K562 (cell line): Measurements from ENCODE around the gene KCNJ10. TPM values are rescaled to one million over a fixed set of nuclear protein-coding genes. Genes with fewer than 3 reads are reported as not detected.
A peak's percentile ranks its signal among the peaks of the same experiment; 100 is the strongest.

Experiments
- BHLHE40 ChIP-seq: IDR thresholded peaks from 2 replicates; pipeline ENCODE4 v1.6.1; 2011; ENCODE audit warnings: low read length, improper control_type of control experiment
- CBX8 ChIP-seq: fragments of 200-600 bp; sonication (generic); IDR thresholded peaks from 2 replicates; pipeline ENCODE4 v1.6.1; 2012; ENCODE audit warnings: borderline replicate concordance, mixed run types, low read depth, mild to moderate bottlenecking, moderate library complexity, mixed read lengths, low read length, control low read depth, inconsistent platforms; ENCODE audit not compliant: poor library complexity, severe bottlenecking; ENCODE audit errors: extremely low read depth
- FOS ChIP-seq: IDR thresholded peaks from 3 replicates; pipeline ENCODE4 v1.6.1; 2011; ENCODE audit not compliant: insufficient read length; ENCODE audit errors: extremely low read depth
- HOXB6 ChIP-seq: fragments of 250-450 bp; sonication (Bioruptor Pico); IDR thresholded peaks from 2 replicates; pipeline ENCODE4 v1.5.1; 2022; ENCODE audit warnings: mild to moderate bottlenecking, borderline replicate concordance
- SLC30A9 ChIP-seq: fragments of 250-450 bp; sonication (Bioruptor Pico); IDR thresholded peaks from 2 replicates; pipeline ENCODE4 v1.8.0; 2022; ENCODE audit warnings: mild to moderate bottlenecking, moderate library complexity
- WHSC1 ChIP-seq: IDR thresholded peaks from one replicate; pipeline ENCODE4 v1.6.1; 2012; ENCODE audit warnings: low read length, control low read depth, inconsistent platforms
- ZNF239 ChIP-seq: fragments of 250-450 bp; sonication (Bioruptor Pico); IDR thresholded peaks from 2 replicates; pipeline ENCODE4 v1.4.0; 2020; ENCODE audit warnings: mild to moderate bottlenecking
- polyA plus RNA-seq, 8 experiments: library from polyadenylated mRNA; depleted of rRNA in 4 of 8; stranded (reverse) in 5 of 8; unstranded in 3 of 8; fragments of >200 nt; fragmentation: Nextera tagmentation in 2 of 8; fragmentation: Illumina TruSeq in 1 of 8; extraction: Ambion mirVana in 2 of 8; extraction: Trizol in 1 of 8; gene quantifications; 2 replicates each; pipeline versions ENCODE4 v1.2.1 to v1.2.3, GENCODE V29; 2011 to 2014; ENCODE audit warnings: inconsistent platforms in 1 of 8, missing spikeins in 1 of 8
- total RNA-seq, 7 experiments: library from RNA; depleted of rRNA in 6 of 7; stranded (reverse); fragments of >200 nt in 6 of 7; fragmentation: Illumina TruSeq in 2 of 7; extraction: Trizol in 2 of 7; gene quantifications; 2 replicates each; pipeline versions ENCODE4 v1.2.1 to v1.2.3, GENCODE V29; 2011 to 2021; ENCODE audit warnings: low replicate concordance in 1 of 7
- TF ChIP-seq, protein P1 (sequence below): fragments of 450-650 bp; IDR thresholded peaks from 2 replicates; pipeline ENCODE4 v1.6.1; 2016; ENCODE audit warnings: mild to moderate bottlenecking, moderate library complexity
- TF ChIP-seq, protein P2 (sequence below), 2 experiments: fragments of 450-650 bp; IDR thresholded peaks; 2 replicates each; pipeline ENCODE4 v1.6.1; 2018; ENCODE audit warnings: mild to moderate bottlenecking in 2 of 2, low read depth in 1 of 2; ENCODE audit not compliant: partially characterized antibody in 2 of 2
- TF ChIP-seq, protein P3 (sequence below): sonication (generic); formaldehyde crosslinking; IDR thresholded peaks from 2 replicates; pipeline ENCODE4 v1.8.1; 2023; ENCODE audit warnings: mild to moderate bottlenecking, missing genetic modification reagents, moderate library complexity

The KCNJ10 gene
- total and polyA plus RNA-seq, 9 of the 15 experiments (the other 6 are each of a cell fraction or from before 2014, with no cell fraction given) = 0.06 to 0.11 TPM; not detected in 7

DNA sequence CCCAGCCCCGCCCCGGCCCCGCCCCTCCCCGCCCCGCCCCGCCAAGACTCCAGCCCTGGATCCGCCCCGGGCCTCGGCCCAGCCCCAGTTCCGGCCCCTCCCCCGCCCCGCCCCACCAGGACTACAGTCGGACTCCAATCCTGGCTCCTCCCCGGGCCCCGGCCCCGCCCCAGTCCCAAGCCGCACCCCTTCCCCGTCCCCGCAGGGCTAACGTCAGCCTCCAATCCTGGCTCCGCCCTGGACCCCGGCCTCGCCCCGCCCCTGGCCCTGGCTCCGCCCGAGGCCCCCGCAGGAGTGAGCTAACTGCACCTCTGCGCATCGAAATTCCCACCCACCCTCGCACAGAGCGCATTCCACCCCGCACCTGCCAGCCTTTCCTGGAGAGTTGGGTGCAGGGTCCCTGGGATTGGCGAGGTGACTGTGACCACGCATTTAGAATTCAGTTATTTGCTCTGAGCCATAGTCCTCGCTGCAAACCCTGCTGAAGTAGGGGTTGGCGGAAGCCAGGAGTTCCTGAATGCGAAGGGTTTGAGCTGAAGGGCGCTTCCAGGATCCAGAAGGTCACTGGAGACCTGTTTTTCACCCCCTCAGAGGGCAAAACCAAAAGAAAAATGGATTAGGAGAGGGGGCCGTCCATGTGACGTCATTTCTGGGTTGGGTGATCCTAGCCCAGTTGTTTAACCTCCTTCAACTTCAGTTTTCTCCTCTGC lies 29.0 kb upstream of the KCNJ10 start (continued):
- TF ChIP-seq SLC30A9 (CRISPR knock-in tag) (no peak), CBX8 (no peak), BHLHE40 (no peak), HOXB6 (no peak), WHSC1 (no peak), FOS (no peak), ZNF239 (CRISPR knock-in tag) (no peak)
- TF ChIP-seq, protein P1, sequence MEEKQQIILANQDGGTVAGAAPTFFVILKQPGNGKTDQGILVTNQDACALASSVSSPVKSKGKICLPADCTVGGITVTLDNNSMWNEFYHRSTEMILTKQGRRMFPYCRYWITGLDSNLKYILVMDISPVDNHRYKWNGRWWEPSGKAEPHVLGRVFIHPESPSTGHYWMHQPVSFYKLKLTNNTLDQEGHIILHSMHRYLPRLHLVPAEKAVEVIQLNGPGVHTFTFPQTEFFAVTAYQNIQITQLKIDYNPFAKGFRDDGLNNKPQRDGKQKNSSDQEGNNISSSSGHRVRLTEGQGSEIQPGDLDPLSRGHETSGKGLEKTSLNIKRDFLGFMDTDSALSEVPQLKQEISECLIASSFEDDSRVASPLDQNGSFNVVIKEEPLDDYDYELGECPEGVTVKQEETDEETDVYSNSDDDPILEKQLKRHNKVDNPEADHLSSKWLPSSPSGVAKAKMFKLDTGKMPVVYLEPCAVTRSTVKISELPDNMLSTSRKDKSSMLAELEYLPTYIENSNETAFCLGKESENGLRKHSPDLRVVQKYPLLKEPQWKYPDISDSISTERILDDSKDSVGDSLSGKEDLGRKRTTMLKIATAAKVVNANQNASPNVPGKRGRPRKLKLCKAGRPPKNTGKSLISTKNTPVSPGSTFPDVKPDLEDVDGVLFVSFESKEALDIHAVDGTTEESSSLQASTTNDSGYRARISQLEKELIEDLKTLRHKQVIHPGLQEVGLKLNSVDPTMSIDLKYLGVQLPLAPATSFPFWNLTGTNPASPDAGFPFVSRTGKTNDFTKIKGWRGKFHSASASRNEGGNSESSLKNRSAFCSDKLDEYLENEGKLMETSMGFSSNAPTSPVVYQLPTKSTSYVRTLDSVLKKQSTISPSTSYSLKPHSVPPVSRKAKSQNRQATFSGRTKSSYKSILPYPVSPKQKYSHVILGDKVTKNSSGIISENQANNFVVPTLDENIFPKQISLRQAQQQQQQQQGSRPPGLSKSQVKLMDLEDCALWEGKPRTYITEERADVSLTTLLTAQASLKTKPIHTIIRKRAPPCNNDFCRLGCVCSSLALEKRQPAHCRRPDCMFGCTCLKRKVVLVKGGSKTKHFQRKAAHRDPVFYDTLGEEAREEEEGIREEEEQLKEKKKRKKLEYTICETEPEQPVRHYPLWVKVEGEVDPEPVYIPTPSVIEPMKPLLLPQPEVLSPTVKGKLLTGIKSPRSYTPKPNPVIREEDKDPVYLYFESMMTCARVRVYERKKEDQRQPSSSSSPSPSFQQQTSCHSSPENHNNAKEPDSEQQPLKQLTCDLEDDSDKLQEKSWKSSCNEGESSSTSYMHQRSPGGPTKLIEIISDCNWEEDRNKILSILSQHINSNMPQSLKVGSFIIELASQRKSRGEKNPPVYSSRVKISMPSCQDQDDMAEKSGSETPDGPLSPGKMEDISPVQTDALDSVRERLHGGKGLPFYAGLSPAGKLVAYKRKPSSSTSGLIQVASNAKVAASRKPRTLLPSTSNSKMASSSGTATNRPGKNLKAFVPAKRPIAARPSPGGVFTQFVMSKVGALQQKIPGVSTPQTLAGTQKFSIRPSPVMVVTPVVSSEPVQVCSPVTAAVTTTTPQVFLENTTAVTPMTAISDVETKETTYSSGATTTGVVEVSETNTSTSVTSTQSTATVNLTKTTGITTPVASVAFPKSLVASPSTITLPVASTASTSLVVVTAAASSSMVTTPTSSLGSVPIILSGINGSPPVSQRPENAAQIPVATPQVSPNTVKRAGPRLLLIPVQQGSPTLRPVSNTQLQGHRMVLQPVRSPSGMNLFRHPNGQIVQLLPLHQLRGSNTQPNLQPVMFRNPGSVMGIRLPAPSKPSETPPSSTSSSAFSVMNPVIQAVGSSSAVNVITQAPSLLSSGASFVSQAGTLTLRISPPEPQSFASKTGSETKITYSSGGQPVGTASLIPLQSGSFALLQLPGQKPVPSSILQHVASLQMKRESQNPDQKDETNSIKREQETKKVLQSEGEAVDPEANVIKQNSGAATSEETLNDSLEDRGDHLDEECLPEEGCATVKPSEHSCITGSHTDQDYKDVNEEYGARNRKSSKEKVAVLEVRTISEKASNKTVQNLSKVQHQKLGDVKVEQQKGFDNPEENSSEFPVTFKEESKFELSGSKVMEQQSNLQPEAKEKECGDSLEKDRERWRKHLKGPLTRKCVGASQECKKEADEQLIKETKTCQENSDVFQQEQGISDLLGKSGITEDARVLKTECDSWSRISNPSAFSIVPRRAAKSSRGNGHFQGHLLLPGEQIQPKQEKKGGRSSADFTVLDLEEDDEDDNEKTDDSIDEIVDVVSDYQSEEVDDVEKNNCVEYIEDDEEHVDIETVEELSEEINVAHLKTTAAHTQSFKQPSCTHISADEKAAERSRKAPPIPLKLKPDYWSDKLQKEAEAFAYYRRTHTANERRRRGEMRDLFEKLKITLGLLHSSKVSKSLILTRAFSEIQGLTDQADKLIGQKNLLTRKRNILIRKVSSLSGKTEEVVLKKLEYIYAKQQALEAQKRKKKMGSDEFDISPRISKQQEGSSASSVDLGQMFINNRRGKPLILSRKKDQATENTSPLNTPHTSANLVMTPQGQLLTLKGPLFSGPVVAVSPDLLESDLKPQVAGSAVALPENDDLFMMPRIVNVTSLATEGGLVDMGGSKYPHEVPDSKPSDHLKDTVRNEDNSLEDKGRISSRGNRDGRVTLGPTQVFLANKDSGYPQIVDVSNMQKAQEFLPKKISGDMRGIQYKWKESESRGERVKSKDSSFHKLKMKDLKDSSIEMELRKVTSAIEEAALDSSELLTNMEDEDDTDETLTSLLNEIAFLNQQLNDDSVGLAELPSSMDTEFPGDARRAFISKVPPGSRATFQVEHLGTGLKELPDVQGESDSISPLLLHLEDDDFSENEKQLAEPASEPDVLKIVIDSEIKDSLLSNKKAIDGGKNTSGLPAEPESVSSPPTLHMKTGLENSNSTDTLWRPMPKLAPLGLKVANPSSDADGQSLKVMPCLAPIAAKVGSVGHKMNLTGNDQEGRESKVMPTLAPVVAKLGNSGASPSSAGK = peak; percentile 47
- TF ChIP-seq, protein P2, sequence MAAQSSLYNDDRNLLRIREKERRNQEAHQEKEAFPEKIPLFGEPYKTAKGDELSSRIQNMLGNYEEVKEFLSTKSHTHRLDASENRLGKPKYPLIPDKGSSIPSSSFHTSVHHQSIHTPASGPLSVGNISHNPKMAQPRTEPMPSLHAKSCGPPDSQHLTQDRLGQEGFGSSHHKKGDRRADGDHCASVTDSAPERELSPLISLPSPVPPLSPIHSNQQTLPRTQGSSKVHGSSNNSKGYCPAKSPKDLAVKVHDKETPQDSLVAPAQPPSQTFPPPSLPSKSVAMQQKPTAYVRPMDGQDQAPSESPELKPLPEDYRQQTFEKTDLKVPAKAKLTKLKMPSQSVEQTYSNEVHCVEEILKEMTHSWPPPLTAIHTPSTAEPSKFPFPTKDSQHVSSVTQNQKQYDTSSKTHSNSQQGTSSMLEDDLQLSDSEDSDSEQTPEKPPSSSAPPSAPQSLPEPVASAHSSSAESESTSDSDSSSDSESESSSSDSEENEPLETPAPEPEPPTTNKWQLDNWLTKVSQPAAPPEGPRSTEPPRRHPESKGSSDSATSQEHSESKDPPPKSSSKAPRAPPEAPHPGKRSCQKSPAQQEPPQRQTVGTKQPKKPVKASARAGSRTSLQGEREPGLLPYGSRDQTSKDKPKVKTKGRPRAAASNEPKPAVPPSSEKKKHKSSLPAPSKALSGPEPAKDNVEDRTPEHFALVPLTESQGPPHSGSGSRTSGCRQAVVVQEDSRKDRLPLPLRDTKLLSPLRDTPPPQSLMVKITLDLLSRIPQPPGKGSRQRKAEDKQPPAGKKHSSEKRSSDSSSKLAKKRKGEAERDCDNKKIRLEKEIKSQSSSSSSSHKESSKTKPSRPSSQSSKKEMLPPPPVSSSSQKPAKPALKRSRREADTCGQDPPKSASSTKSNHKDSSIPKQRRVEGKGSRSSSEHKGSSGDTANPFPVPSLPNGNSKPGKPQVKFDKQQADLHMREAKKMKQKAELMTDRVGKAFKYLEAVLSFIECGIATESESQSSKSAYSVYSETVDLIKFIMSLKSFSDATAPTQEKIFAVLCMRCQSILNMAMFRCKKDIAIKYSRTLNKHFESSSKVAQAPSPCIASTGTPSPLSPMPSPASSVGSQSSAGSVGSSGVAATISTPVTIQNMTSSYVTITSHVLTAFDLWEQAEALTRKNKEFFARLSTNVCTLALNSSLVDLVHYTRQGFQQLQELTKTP (IDR thresholded peaks at IDR 0.05; ENCODE audit: low read depth in 1 of 2, partially characterized antibody in 2 of 2) = peak in 1 of 2 experiments; percentile 22
- TF ChIP-seq, protein P3, sequence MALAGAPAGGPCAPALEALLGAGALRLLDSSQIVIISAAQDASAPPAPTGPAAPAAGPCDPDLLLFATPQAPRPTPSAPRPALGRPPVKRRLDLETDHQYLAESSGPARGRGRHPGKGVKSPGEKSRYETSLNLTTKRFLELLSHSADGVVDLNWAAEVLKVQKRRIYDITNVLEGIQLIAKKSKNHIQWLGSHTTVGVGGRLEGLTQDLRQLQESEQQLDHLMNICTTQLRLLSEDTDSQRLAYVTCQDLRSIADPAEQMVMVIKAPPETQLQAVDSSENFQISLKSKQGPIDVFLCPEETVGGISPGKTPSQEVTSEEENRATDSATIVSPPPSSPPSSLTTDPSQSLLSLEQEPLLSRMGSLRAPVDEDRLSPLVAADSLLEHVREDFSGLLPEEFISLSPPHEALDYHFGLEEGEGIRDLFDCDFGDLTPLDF (CRISPR knock-in tag) = no peak
